HEK293 (cell line): ENCODE results near the gene LCN1.

Experiments used
- CTCF ChIA-PET: fragments of 350-600 bp; formaldehyde crosslinking; extraction: SDS; loops from one replicate; lab custom pipeline; 2021; ENCODE audit warnings: antibody characterized with exemption; lab: Yijun Ruan, JAX
- POLR2A ChIA-PET: fragments of 300-600 bp; formaldehyde crosslinking; extraction: SDS; loops from one replicate; lab custom pipeline; 2020; ENCODE audit warnings: antibody characterized with exemption, inconsistent platforms; lab: Yijun Ruan, JAX
- H3K27ac ChIP-seq: fragments of 200-500 bp; sonication (Bioruptor generic); 2 replicates; pipeline ENCODE4 v1.5.1; 2014; ENCODE audit warnings: low read depth, low read length, control low read depth, inconsistent platforms; ENCODE audit errors: extremely low read depth
- H3K36me3 ChIP-seq, 2 experiments: fragments of 200-500 bp in 1 of 2; sonication (Bioruptor generic) in 1 of 2; 1 replicate in 1 of 2; 2 replicates in 1 of 2; pipeline ENCODE4 v1.5.1; 2014 to 2017; ENCODE audit warnings: inconsistent platforms in 2 of 2, low read length in 2 of 2; ENCODE audit not compliant: control insufficient read depth in 2 of 2, insufficient read depth in 1 of 2
- H3K4me1 ChIP-seq: fragments of 200-500 bp; sonication (Bioruptor generic); 2 replicates; pipeline ENCODE4 v1.5.1; 2014; ENCODE audit warnings: mild to moderate bottlenecking, low read length, inconsistent platforms; ENCODE audit not compliant: control insufficient read depth, insufficient read depth
- H3K4me3 ChIP-seq: 2 replicates; pipeline ENCODE4 v1.5.1; 2011; ENCODE audit warnings: low read depth, mild to moderate bottlenecking, control low read depth, low read length, moderate library complexity
- H3K9me3 ChIP-seq: fragments of 200-500 bp; sonication (Bioruptor generic); 2 replicates; pipeline ENCODE4 v1.5.1; 2014; ENCODE audit warnings: low read depth, low read length, inconsistent platforms; ENCODE audit not compliant: control insufficient read depth, insufficient read depth
- AEBP2 ChIP-seq: fragments of 450-650 bp; formaldehyde crosslinking; IDR thresholded peaks from 2 replicates; pipeline ENCODE4 v1.5.1; 2016; ENCODE audit warnings: missing biosample characterization, missing genetic modification characterization, borderline replicate concordance
- ELK4 ChIP-seq: IDR thresholded peaks from 2 replicates; pipeline ENCODE4 v1.6.1; 2011; ENCODE audit warnings: mild to moderate bottlenecking, low read depth, low read length, borderline replicate concordance
- GFI1B ChIP-seq: fragments of 450-650 bp; formaldehyde crosslinking; IDR thresholded peaks from 2 replicates; pipeline ENCODE4 v1.5.1; 2016; ENCODE audit warnings: missing biosample characterization, missing genetic modification characterization
- SALL2 ChIP-seq: fragments of 450-650 bp; formaldehyde crosslinking; IDR thresholded peaks from 2 replicates; pipeline ENCODE4 v1.5.0; 2017; ENCODE audit warnings: missing biosample characterization, mild to moderate bottlenecking, missing genetic modification characterization, borderline replicate concordance
- ZEB2 ChIP-seq: fragments of 450-650 bp; formaldehyde crosslinking; IDR thresholded peaks from 2 replicates; pipeline ENCODE4 v1.5.1; 2016; ENCODE audit warnings: missing biosample characterization, missing genetic modification characterization
- ZNF112 ChIP-seq: fragments of 450-650 bp; formaldehyde crosslinking; IDR thresholded peaks from 2 replicates; pipeline ENCODE4 v1.5.0; 2017; ENCODE audit warnings: missing biosample characterization, missing genetic modification characterization
- ZNF133 ChIP-seq: fragments of 450-650 bp; formaldehyde crosslinking; IDR thresholded peaks from 2 replicates; pipeline ENCODE4 v1.5.1; 2016; ENCODE audit warnings: missing biosample characterization, missing genetic modification characterization
- ZNF19 ChIP-seq: fragments of 450-650 bp; formaldehyde crosslinking; IDR thresholded peaks from 2 replicates; pipeline ENCODE4; 2016; ENCODE audit warnings: missing biosample characterization, missing genetic modification characterization, low read depth
- ZNF23 ChIP-seq: fragments of 450-650 bp; formaldehyde crosslinking; IDR thresholded peaks from 2 replicates; pipeline ENCODE4 v1.5.1; 2016; ENCODE audit warnings: missing biosample characterization, missing genetic modification characterization, borderline replicate concordance
- ZNF391 ChIP-seq: fragments of 450-650 bp; formaldehyde crosslinking; IDR thresholded peaks from 2 replicates; pipeline ENCODE4 v1.5.1; 2016; ENCODE audit warnings: low read depth, missing biosample characterization, missing genetic modification characterization, borderline replicate concordance
- ZNF404 ChIP-seq: fragments of 450-650 bp; formaldehyde crosslinking; IDR thresholded peaks from 2 replicates; pipeline ENCODE4 v1.5.1; 2017; ENCODE audit warnings: missing biosample characterization, missing genetic modification characterization
- ZNF433 ChIP-seq: fragments of 450-650 bp; formaldehyde crosslinking; IDR thresholded peaks from 2 replicates; pipeline ENCODE4 v1.5.1; 2016; ENCODE audit warnings: missing biosample characterization, missing genetic modification characterization, low read depth
- ZNF548 ChIP-seq: fragments of 450-650 bp; formaldehyde crosslinking; IDR thresholded peaks from 2 replicates; pipeline ENCODE4 v1.5.1; 2016; ENCODE audit warnings: missing biosample characterization, missing genetic modification characterization
- ZNF558 ChIP-seq: fragments of 450-650 bp; formaldehyde crosslinking; IDR thresholded peaks from 2 replicates; pipeline ENCODE4 v1.5.1; 2016; ENCODE audit warnings: missing biosample characterization, missing genetic modification characterization
- ZNF560 ChIP-seq: fragments of 450-650 bp; formaldehyde crosslinking; IDR thresholded peaks from 2 replicates; pipeline ENCODE4 v1.5.1; 2017; ENCODE audit warnings: missing biosample characterization, missing genetic modification characterization, borderline replicate concordance
- ZNF610 ChIP-seq: fragments of 450-650 bp; formaldehyde crosslinking; IDR thresholded peaks from 2 replicates; pipeline ENCODE4 v1.5.1; 2016; ENCODE audit warnings: missing biosample characterization, missing genetic modification characterization, borderline replicate concordance
- ZNF621 ChIP-seq: fragments of 450-650 bp; formaldehyde crosslinking; IDR thresholded peaks from 2 replicates; pipeline ENCODE4 v1.5.1; 2017; ENCODE audit warnings: missing biosample characterization, missing genetic modification characterization
- ZNF623 ChIP-seq: fragments of 450-650 bp; formaldehyde crosslinking; IDR thresholded peaks from 2 replicates; pipeline ENCODE4 v1.5.1; 2016; ENCODE audit warnings: missing biosample characterization, missing genetic modification characterization
- ZNF777 ChIP-seq: fragments of 450-650 bp; formaldehyde crosslinking; IDR thresholded peaks from 2 replicates; pipeline ENCODE4 v1.5.1; 2017; ENCODE audit warnings: missing biosample characterization, missing genetic modification characterization, borderline replicate concordance
- TF ChIP-seq, protein P1 (sequence below): fragments of 450-650 bp; formaldehyde crosslinking; IDR thresholded peaks from 2 replicates; pipeline ENCODE4 v1.5.1; 2016; ENCODE audit warnings: missing biosample characterization, missing genetic modification characterization
- TF ChIP-seq, protein P2 (sequence below): fragments of 450-650 bp; formaldehyde crosslinking; IDR thresholded peaks from 2 replicates; pipeline ENCODE4 v1.5.1; 2016; ENCODE audit warnings: missing biosample characterization, missing genetic modification characterization

LCN1 gene

GRCh38 chr9:135482015-135482754, 39.1 kb upstream of the LCN1 start:
- POLR2A ChIA-PET, result no interaction called here
- Histone ChIP-seq H3K36me3 (peaks cover 4 to 48% of the 10 kb centered on the region in 2 experiments; a peak in 2 of 3 replicates), H3K9me3 (no peaks in the 10 kb centered on the region), H3K27ac (no peak overlapping the region), H3K4me1 (no peaks in the 10 kb centered on the region), H3K4me3 (no peak overlapping the region)
- CTCF ChIA-PET, result interaction anchor here (0.5 to 1.2 kb wide), 5 partner anchors 8 to 397 kb away, joined by 3 to 5 read pairs (median 4); partner anchors contain the start of gene MRPS2
- TF ChIP-seq ZNF391 (tag by site-specific recombination) (no peak), ZNF621 (tag by site-specific recombination) (no peak), ZNF558 (tag by site-specific recombination) (peak; percentile 94), ZNF623 (no peak)

DNA sequence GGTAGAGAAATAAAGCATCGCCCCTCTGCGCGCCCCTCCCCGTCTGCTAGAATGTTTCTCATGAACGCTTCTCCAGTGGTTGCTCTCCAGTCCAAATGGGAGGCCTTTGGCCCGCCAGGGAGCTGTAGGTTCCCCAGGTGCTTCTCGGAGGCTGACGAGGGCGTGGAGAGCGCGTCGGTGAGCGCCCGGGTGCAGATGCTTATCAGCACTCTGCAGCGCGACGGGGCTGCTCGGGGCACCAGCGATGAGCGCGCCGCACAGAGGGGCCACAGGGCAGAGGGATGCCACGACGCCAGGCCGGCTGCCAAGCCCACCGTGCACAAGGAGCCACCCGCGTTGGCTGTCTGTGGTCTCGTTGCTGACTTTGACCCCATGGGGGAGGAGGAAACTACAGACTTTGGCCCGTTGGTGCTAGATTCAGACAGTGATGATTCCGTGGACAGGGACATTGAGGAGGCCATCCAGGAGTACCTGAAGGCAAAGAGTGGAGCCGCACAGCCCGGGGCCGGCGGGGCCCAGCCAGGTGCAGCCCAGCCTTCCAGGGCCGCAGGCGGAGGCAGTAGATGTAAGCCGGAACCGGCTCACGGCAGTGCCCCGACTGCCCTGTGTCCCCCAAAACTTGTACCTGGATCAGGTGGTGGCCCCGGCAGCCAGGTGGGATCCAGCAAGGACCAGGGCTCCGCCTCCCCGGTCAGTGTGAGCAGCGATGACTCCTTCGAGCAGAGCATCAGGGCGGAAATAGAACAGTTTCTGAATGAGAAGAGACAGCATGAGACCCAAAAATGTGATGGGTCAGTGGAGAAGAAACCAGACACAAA, 36.6 kb upstream of the LCN1 start:
- POLR2A ChIA-PET, result no interaction called here
- TF ChIP-seq ZNF433 (no peak), AEBP2 (no peak), ZNF404 (tag by site-specific recombination) (no peak), ZNF112 (tag by site-specific recombination) (no peak), ZNF133 (tag by site-specific recombination) (no peak), ZNF610 (tag by site-specific recombination) (no peak), GFI1B (tag by site-specific recombination) (no peak), ZNF23 (no peak), ZNF777 (tag by site-specific recombination) (no peak), ZEB2 (tag by site-specific recombination) (no peak), ZNF560 (tag by site-specific recombination) (no peak), SALL2 (tag by site-specific recombination) (no peak), ZNF19 (tag by site-specific recombination) (no peak), ZNF548 (tag by site-specific recombination) (no peak), ELK4 (no peak)
- TF ChIP-seq, protein P1, sequence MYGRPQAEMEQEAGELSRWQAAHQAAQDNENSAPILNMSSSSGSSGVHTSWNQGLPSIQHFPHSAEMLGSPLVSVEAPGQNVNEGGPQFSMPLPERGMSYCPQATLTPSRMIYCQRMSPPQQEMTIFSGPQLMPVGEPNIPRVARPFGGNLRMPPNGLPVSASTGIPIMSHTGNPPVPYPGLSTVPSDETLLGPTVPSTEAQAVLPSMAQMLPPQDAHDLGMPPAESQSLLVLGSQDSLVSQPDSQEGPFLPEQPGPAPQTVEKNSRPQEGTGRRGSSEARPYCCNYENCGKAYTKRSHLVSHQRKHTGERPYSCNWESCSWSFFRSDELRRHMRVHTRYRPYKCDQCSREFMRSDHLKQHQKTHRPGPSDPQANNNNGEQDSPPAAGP (tag by site-specific recombination), result no peak
- TF ChIP-seq, protein P2, sequence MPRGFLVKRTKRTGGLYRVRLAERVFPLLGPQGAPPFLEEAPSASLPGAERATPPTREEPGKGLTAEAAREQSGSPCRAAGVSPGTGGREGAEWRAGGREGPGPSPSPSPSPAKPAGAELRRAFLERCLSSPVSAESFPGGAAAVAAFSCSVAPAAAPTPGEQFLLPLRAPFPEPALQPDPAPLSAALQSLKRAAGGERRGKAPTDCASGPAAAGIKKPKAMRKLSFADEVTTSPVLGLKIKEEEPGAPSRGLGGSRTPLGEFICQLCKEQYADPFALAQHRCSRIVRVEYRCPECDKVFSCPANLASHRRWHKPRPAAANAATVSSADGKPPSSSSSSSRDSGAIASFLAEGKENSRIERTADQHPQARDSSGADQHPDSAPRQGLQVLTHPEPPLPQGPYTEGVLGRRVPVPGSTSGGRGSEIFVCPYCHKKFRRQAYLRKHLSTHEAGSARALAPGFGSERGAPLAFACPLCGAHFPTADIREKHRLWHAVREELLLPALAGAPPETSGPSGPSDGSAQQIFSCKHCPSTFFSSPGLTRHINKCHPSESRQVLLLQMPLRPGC (tag by site-specific recombination), result no peak
- Histone ChIP-seq H3K4me1 (no peaks in the 10 kb centered on the region), H3K36me3 (peaks cover 4 to 66% of the 10 kb centered on the region in 2 experiments; a peak in 2 of 3 replicates), H3K9me3 (no peaks in the 10 kb centered on the region), H3K4me3 (no peak overlapping the region), H3K27ac (no peak overlapping the region)
- CTCF ChIA-PET, result interaction anchor here (1.9 kb wide), 1 partner anchor 72 kb away, joined by 5 read pairs; no protein-coding TSS in a partner anchor
